Neural progenitor cell (in vitro differentiated cells): Measurements from ENCODE around the gene IL17RA.

Experiments used
- CTCF ChIP-seq: fragments of 200-600 bp; sonication (generic); IDR thresholded peaks from 2 replicates; pipeline ENCODE4 v1.5.1; 2017; ENCODE audit warnings: antibody characterized with exemption, mild to moderate bottlenecking
- EZH2 ChIP-seq: fragments of 200-600 bp; sonication (generic); IDR thresholded peaks from 2 replicates; pipeline ENCODE4 v1.6.1; 2017; ENCODE audit warnings: antibody characterized with exemption, mild to moderate bottlenecking, moderate library complexity
- EZH2phosphoT487 ChIP-seq: fragments of 200-600 bp; sonication (generic); IDR thresholded peaks from 2 replicates; pipeline ENCODE4 v1.6.1; 2017; ENCODE audit warnings: antibody characterized with exemption

GRCh38 chr22:17109113-17109865, 24.5 kb downstream of the IL17RA start:
- TF ChIP-seq EZH2 = no peak
- TF ChIP-seq CTCF = no peak
- TF ChIP-seq EZH2phosphoT487 = no peak
